HepG2 (cell line): ENCODE results near the gene ESPNL. TPM values are rescaled to one million over a fixed set of nuclear protein-coding genes. Genes with fewer than 3 reads are reported as not detected.

Experiments used
- ARNT ChIP-seq: fragments of 450-650 bp; IDR thresholded peaks from 2 replicates; pipeline ENCODE4 v1.6.1; 2017
- ARNT2 ChIP-seq: sonication (generic); formaldehyde crosslinking; IDR thresholded peaks from 2 replicates; pipeline ENCODE4 v1.8.0; 2022; ENCODE audit warnings: mild to moderate bottlenecking, low read depth, missing genetic modification reagents, moderate library complexity
- EP300 ChIP-seq, 3 experiments: sonication (generic) in 1 of 3; formaldehyde crosslinking in 1 of 3; IDR thresholded peaks; 2 replicates each; pipeline versions ENCODE4 v1.5.1 to v1.6.1; 2011 to 2020; ENCODE audit warnings: low read depth in 2 of 3, low read length in 2 of 3, borderline replicate concordance in 1 of 3, improper control_type of control experiment in 1 of 3, mild to moderate bottlenecking in 1 of 3, missing genetic modification reagents in 1 of 3, moderate library complexity in 1 of 3
- FOSL2 ChIP-seq: sonication (generic); formaldehyde crosslinking; IDR thresholded peaks from 2 replicates; pipeline ENCODE4 v1.4.0; 2020; ENCODE audit warnings: missing genetic modification reagents
- FOXA1 ChIP-seq, 2 experiments: fragments of 450-650 bp in 1 of 2; sonication (generic) in 1 of 2; formaldehyde crosslinking in 1 of 2; IDR thresholded peaks; 2 replicates each; pipeline versions ENCODE4 v1.4.0 to v1.6.1; 2016 to 2020; ENCODE audit warnings: missing genetic modification reagents in 1 of 2
- MAFF ChIP-seq: IDR thresholded peaks from 2 replicates; pipeline ENCODE4 v1.6.1; 2011; ENCODE audit warnings: low read depth, low read length, improper control_type of control experiment
- MBD4 ChIP-seq: IDR thresholded peaks from 2 replicates; pipeline ENCODE4 v1.6.1; 2012; ENCODE audit warnings: low read length, inconsistent platforms, borderline replicate concordance
- NFE2 ChIP-seq: sonication (generic); formaldehyde crosslinking; IDR thresholded peaks from 2 replicates; pipeline ENCODE4 v1.4.0; 2020; ENCODE audit warnings: missing genetic modification reagents
- RBM39 ChIP-seq: fragments of 200-400 bp; formaldehyde crosslinking; IDR thresholded peaks from one replicate; pipeline ENCODE4 v1.6.1; 2018; ENCODE audit warnings: antibody characterized with exemption, mild to moderate bottlenecking, low read depth, low read length; ENCODE audit not compliant: poor library complexity, severe bottlenecking
- ZNF235 ChIP-seq: sonication (generic); formaldehyde crosslinking; IDR thresholded peaks from 2 replicates; pipeline ENCODE4 v1.8.1; 2023; ENCODE audit warnings: mild to moderate bottlenecking, missing genetic modification reagents, borderline replicate concordance
- ZNF263 ChIP-seq: sonication (generic); formaldehyde crosslinking; IDR thresholded peaks from 2 replicates; pipeline ENCODE4 v1.4.0; 2020; ENCODE audit warnings: missing genetic modification reagents
- ZNF570 ChIP-seq: sonication (generic); formaldehyde crosslinking; IDR thresholded peaks from 2 replicates; pipeline ENCODE4 v1.4.0; 2020; ENCODE audit warnings: mild to moderate bottlenecking, missing genetic modification reagents, borderline replicate concordance
- polyA plus RNA-seq, 8 experiments: library from polyadenylated mRNA; depleted of rRNA in 3 of 8; stranded (reverse) in 7 of 8; unstranded in 1 of 8; fragments of >200 nt; fragmentation: Illumina TruSeq in 4 of 8; extraction: Trizol in 4 of 8; gene quantifications; 2 replicates each; pipeline versions ENCODE4 v1.2.1 to v1.2.3, GENCODE V29; 2011 to 2016; ENCODE audit warnings: low read depth in 4 of 8, missing spikeins in 1 of 8, mixed read lengths in 1 of 8; ENCODE audit not compliant: insufficient read depth in 1 of 8
- total RNA-seq, 5 experiments: library from RNA; depleted of rRNA; stranded (reverse); fragments of >200 nt; fragmentation: Illumina TruSeq; extraction: Trizol; gene quantifications; 2 replicates each; pipeline ENCODE4 v1.2.3, GENCODE V29; 2016; ENCODE audit warnings: low read depth in 1 of 5
- TF ChIP-seq, protein P1 (sequence below): sonication (generic); formaldehyde crosslinking; IDR thresholded peaks from 2 replicates; pipeline ENCODE4 v1.4.0; 2020; ENCODE audit warnings: missing genetic modification reagents
- TF ChIP-seq, protein P2 (sequence below): sonication (generic); formaldehyde crosslinking; IDR thresholded peaks from 2 replicates; pipeline ENCODE4 v1.4.0; 2020; ENCODE audit warnings: missing genetic modification reagents
- TF ChIP-seq, protein P3 (sequence below): IDR thresholded peaks from 2 replicates; pipeline ENCODE4 v1.6.1; 2016
- TF ChIP-seq, protein P4 (sequence below): sonication (generic); formaldehyde crosslinking; IDR thresholded peaks from 2 replicates; pipeline ENCODE4 v1.8.0; 2022; ENCODE audit warnings: missing genetic modification reagents, mild to moderate bottlenecking, inconsistent platforms, borderline replicate concordance

Gene ESPNL
- total and polyA plus RNA-seq, 2 of the 13 experiments (the other 11 are each of a cell fraction or from before 2014, with no cell fraction given), result 0.45 to 0.80 TPM

DNA sequence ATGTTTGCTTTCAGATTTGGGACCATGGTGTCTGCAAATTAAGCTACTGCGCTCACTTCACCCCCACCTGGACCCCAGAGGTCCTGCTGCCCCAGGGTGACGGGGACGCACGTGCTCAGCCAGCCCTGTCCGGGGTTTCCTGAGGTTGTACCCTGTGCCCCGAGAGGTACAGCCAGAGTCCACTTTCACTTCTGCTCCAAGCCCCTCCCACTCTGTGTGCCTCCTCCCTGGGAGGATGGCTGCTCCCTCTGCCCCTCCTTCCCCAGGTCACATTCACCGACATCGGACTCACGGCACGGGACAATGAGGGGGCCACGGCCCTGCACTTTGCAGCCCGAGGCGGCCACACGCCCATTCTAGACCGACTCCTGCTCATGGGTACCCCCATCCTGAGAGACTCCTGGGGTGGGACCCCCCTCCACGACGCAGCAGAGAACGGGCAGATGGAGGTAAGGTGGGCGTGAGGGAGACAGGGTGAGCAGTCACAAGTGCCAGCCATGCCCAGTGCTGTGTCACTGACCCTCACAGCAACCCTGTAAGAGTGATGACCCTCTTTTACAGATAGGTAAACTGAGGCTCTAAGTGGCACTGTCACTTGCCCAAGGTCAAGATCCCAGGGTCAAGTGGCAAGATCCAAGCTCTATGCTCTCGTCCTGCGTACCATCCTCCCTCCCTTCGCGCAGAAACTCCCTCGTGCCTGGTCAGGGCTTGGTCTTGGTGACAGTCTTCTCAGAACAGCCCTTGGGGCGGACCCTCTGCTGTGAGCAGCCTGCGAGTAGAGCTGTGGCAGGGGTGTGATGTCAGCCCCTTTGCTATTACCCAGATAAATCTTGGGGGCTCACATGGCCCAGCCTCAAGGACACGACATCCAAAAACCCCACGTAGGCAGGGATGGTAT, 7.6 kb downstream of the ESPNL start (continued):
- TF ChIP-seq, protein P1, sequence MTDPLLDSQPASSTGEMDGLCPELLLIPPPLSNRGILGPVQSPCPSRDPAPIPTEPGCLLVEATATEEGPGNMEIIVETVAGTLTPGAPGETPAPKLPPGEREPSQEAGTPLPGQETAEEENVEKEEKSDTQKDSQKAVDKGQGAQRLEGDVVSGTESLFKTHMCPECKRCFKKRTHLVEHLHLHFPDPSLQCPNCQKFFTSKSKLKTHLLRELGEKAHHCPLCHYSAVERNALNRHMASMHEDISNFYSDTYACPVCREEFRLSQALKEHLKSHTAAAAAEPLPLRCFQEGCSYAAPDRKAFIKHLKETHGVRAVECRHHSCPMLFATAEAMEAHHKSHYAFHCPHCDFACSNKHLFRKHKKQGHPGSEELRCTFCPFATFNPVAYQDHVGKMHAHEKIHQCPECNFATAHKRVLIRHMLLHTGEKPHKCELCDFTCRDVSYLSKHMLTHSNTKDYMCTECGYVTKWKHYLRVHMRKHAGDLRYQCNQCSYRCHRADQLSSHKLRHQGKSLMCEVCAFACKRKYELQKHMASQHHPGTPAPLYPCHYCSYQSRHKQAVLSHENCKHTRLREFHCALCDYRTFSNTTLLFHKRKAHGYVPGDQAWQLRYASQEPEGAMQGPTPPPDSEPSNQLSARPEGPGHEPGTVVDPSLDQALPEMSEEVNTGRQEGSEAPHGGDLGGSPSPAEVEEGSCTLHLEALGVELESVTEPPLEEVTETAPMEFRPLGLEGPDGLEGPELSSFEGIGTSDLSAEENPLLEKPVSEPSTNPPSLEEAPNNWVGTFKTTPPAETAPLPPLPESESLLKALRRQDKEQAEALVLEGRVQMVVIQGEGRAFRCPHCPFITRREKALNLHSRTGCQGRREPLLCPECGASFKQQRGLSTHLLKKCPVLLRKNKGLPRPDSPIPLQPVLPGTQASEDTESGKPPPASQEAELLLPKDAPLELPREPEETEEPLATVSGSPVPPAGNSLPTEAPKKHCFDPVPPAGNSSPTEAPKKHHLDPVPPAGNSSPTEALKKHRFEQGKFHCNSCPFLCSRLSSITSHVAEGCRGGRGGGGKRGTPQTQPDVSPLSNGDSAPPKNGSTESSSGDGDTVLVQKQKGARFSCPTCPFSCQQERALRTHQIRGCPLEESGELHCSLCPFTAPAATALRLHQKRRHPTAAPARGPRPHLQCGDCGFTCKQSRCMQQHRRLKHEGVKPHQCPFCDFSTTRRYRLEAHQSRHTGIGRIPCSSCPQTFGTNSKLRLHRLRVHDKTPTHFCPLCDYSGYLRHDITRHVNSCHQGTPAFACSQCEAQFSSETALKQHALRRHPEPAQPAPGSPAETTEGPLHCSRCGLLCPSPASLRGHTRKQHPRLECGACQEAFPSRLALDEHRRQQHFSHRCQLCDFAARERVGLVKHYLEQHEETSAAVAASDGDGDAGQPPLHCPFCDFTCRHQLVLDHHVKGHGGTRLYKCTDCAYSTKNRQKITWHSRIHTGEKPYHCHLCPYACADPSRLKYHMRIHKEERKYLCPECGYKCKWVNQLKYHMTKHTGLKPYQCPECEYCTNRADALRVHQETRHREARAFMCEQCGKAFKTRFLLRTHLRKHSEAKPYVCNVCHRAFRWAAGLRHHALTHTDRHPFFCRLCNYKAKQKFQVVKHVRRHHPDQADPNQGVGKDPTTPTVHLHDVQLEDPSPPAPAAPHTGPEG (CRISPR knock-in tag), result peak; percentile 48; the same call in 1 of the 2 replicates
- TF ChIP-seq ARNT2 (CRISPR knock-in tag) (no peak), ARNT (no peak), MBD4 (no peak), RBM39 (peak; percentile 9), MAFF (no peak), FOXA1 (IDR thresholded peaks at IDR 0.05) (no peak), FOXA1 (CRISPR knock-in tag; IDR thresholded peaks at IDR 0.05) (no peak; the same call in 1 of the 2 replicates), ZNF235 (CRISPR knock-in tag) (no peak), ZNF263 (CRISPR knock-in tag) (peak; percentile 92), EP300 (IDR thresholded peaks at IDR 0.05; ENCODE audit: low read depth in 2 of 2, low read length in 2 of 2) (no peak), EP300 (CRISPR knock-in tag; IDR thresholded peaks at IDR 0.05; ENCODE audit: borderline replicate concordance) (no peak), FOSL2 (no peak), NFE2 (CRISPR knock-in tag) (no peak), ZNF570 (CRISPR knock-in tag) (0 out of 2 replicates have a peak, but pooled peaks have one; percentile 74)
- TF ChIP-seq, protein P2, sequence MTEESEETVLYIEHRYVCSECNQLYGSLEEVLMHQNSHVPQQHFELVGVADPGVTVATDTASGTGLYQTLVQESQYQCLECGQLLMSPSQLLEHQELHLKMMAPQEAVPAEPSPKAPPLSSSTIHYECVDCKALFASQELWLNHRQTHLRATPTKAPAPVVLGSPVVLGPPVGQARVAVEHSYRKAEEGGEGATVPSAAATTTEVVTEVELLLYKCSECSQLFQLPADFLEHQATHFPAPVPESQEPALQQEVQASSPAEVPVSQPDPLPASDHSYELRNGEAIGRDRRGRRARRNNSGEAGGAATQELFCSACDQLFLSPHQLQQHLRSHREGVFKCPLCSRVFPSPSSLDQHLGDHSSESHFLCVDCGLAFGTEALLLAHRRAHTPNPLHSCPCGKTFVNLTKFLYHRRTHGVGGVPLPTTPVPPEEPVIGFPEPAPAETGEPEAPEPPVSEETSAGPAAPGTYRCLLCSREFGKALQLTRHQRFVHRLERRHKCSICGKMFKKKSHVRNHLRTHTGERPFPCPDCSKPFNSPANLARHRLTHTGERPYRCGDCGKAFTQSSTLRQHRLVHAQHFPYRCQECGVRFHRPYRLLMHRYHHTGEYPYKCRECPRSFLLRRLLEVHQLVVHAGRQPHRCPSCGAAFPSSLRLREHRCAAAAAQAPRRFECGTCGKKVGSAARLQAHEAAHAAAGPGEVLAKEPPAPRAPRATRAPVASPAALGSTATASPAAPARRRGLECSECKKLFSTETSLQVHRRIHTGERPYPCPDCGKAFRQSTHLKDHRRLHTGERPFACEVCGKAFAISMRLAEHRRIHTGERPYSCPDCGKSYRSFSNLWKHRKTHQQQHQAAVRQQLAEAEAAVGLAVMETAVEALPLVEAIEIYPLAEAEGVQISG (CRISPR knock-in tag), result peak; percentile 76; the same call in 1 of the 2 replicates
- TF ChIP-seq, protein P3, sequence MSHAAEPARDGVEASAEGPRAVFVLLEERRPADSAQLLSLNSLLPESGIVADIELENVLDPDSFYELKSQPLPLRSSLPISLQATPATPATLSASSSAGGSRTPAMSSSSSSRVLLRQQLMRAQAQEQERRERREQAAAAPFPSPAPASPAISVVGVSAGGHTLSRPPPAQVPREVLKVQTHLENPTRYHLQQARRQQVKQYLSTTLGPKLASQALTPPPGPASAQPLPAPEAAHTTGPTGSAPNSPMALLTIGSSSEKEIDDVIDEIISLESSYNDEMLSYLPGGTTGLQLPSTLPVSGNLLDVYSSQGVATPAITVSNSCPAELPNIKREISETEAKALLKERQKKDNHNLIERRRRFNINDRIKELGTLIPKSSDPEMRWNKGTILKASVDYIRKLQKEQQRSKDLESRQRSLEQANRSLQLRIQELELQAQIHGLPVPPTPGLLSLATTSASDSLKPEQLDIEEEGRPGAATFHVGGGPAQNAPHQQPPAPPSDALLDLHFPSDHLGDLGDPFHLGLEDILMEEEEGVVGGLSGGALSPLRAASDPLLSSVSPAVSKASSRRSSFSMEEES (CRISPR knock-in tag), result peak; percentile 62; the same call in 1 of the 2 replicates
- TF ChIP-seq, protein P4, sequence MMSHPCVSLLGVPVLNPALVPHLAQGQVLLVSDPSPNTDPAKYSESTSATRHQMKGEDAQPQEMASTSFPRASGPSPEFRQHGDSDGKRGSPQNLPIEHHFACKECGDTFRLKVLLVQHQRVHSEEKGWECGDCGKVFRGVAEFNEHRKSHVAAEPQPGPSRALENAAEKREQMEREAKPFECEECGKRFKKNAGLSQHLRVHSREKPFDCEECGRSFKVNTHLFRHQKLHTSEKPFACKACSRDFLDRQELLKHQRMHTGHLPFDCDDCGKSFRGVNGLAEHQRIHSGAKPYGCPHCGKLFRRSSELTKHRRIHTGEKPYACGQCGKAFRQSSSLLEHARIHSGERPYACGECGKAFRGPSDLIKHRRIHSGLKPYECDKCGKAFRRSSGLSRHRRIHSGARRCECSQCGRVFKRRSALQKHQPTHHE (CRISPR knock-in tag), result no peak
